IMR-90 (cell line): ENCODE data around the gene ASB14. TPM values are rescaled to one million over a fixed set of nuclear protein-coding genes. Genes with fewer than 3 reads are reported as not detected.

Source experiments
- ATAC-seq: fragments of 200-7000 bp; cut with Tn5 transposase; 2 replicates; pipeline ENCODE4 v1.9.1; 2020; ENCODE audit warnings: low read depth, mild to moderate bottlenecking, moderate library complexity
- BruUV-seq: library from RNA; stranded (reverse); fragments of 400-500 nt; replicated peaks from 2 replicates; lab custom pipeline; 2021; lab: Mats Ljungman, UMichigan
- CTCF ChIA-PET: fragments of 300-600 bp; formaldehyde crosslinking; extraction: SDS; loops from one replicate; lab custom pipeline; 2021; ENCODE audit warnings: antibody characterized with exemption; lab: Yijun Ruan, JAX
- POLR2A ChIA-PET: fragments of 300-600 bp; sonication (Branson Sonifier 250); formaldehyde crosslinking; loops from one replicate; lab custom pipeline; 2022; ENCODE audit warnings: antibody characterized with exemption; ENCODE audit not compliant: unreplicated experiment; lab: Charles Lee
- DNase-seq: peaks from one replicate; pipeline ENCODE4 v3.0.0; 2013
- H2AFZ ChIP-seq: replicated peaks from 2 replicates; pipeline ENCODE3; 2013; ENCODE audit warnings: low read length, mild to moderate bottlenecking; ENCODE audit not compliant: poor library complexity
- H2AK5ac ChIP-seq: 2 replicates; pipeline ENCODE4 v1.6.1; 2013; ENCODE audit warnings: low read depth, low read length, inconsistent platforms
- H2AK9ac ChIP-seq: replicated peaks from 2 replicates; pipeline ENCODE3; 2013; ENCODE audit warnings: mild to moderate bottlenecking, low read depth, low read length, moderate library complexity; ENCODE audit not compliant: poor library complexity
- H2BK120ac ChIP-seq: 2 replicates; pipeline ENCODE4 v1.6.1; 2013; ENCODE audit warnings: low read depth, low read length, inconsistent platforms
- H2BK15ac ChIP-seq: 3 replicates; pipeline ENCODE4 v1.6.1; 2013; ENCODE audit warnings: low read depth, low read length, inconsistent platforms
- H2BK20ac ChIP-seq: 2 replicates; pipeline ENCODE4 v1.6.1; 2013; ENCODE audit warnings: low read depth, mild to moderate bottlenecking, inconsistent platforms, low read length, moderate library complexity
- H2BK5ac ChIP-seq: 2 replicates; pipeline ENCODE4 v1.6.1; 2013; ENCODE audit warnings: mild to moderate bottlenecking, low read depth, low read length, inconsistent platforms; ENCODE audit not compliant: poor library complexity, severe bottlenecking
- H3K14ac ChIP-seq: replicated peaks from 2 replicates; pipeline ENCODE4 v1.6.1; 2013; ENCODE audit warnings: low read depth, low read length, inconsistent platforms
- H3K18ac ChIP-seq: 2 replicates; pipeline ENCODE4 v1.6.1; 2013; ENCODE audit warnings: low read depth, low read length, control low read depth
- H3K23ac ChIP-seq: 2 replicates; pipeline ENCODE4 v1.6.1; 2013; ENCODE audit warnings: low read depth, low read length, inconsistent platforms
- H3K27ac ChIP-seq: 2 replicates; pipeline ENCODE4 v1.5.1; 2013; ENCODE audit warnings: mild to moderate bottlenecking, control low read depth, low read length; ENCODE audit not compliant: insufficient read depth
- H3K27me3 ChIP-seq: 2 replicates; pipeline ENCODE4 v1.6.1; 2013; ENCODE audit warnings: low read length; ENCODE audit not compliant: control insufficient read depth, insufficient read depth
- H3K36me3 ChIP-seq: 2 replicates; pipeline ENCODE4 v1.6.1; 2013; ENCODE audit warnings: low read length, mixed read lengths; ENCODE audit not compliant: control insufficient read depth, insufficient read depth
- H3K4ac ChIP-seq: 2 replicates; pipeline ENCODE4 v1.6.1; 2013; ENCODE audit warnings: low read depth, low read length, inconsistent platforms
- H3K4me1 ChIP-seq: 2 replicates; pipeline ENCODE4 v1.6.1; 2013; ENCODE audit warnings: low read length, mixed read lengths; ENCODE audit not compliant: control insufficient read depth, insufficient read depth
- H3K4me2 ChIP-seq: 2 replicates; pipeline ENCODE4 v1.6.1; 2013; ENCODE audit warnings: low read depth, mild to moderate bottlenecking, control low read depth, low read length, moderate library complexity
- H3K4me3 ChIP-seq: 2 replicates; pipeline ENCODE4 v1.5.1; 2013; ENCODE audit warnings: low read depth, mild to moderate bottlenecking, control low read depth, low read length, moderate library complexity; ENCODE audit not compliant: insufficient read depth
- H3K56ac ChIP-seq: 2 replicates; pipeline ENCODE4 v1.6.1; 2013; ENCODE audit warnings: low read length, inconsistent platforms; ENCODE audit not compliant: insufficient read depth; ENCODE audit errors: extremely low read depth
- H3K79me1 ChIP-seq, 2 experiments: 2 replicates each; pipeline ENCODE4 v1.6.1; 2013; ENCODE audit warnings: low read length in 2 of 2, inconsistent platforms in 1 of 2, low read depth in 1 of 2
- H3K9ac ChIP-seq: 2 replicates; pipeline ENCODE4 v1.6.1; 2013; ENCODE audit warnings: low read depth, low read length, control low read depth
- H3K9me1 ChIP-seq: 2 replicates; pipeline ENCODE4 v1.6.1; 2013; ENCODE audit warnings: low read length, inconsistent platforms; ENCODE audit not compliant: insufficient read depth
- H3K9me3 ChIP-seq: 2 replicates; pipeline ENCODE4 v1.6.1; 2013; ENCODE audit warnings: low read length; ENCODE audit not compliant: control insufficient read depth, insufficient read depth
- H4K20me1 ChIP-seq: 2 replicates; pipeline ENCODE4 v1.6.1; 2013; ENCODE audit warnings: low read length, inconsistent platforms; ENCODE audit not compliant: insufficient read depth
- H4K5ac ChIP-seq: 2 replicates; pipeline ENCODE4 v1.6.1; 2013; ENCODE audit warnings: mild to moderate bottlenecking, low read depth, low read length, control low read depth
- H4K8ac ChIP-seq, 2 experiments: 2 replicates each; pipeline ENCODE4 v1.6.1; 2013; ENCODE audit warnings: low read depth in 2 of 2, low read length in 2 of 2, control low read depth in 1 of 2, inconsistent platforms in 1 of 2
- H4K91ac ChIP-seq: 2 replicates; pipeline ENCODE4 v1.6.1; 2013; ENCODE audit warnings: low read depth, low read length, inconsistent platforms; ENCODE audit not compliant: insufficient read depth
- CHD1 ChIP-seq: IDR thresholded peaks from 2 replicates; pipeline ENCODE4 v1.6.1; 2012; ENCODE audit warnings: low read depth, low read length, improper control_type of control experiment
- FOS ChIP-seq: fragments of 150-350 bp; IDR thresholded peaks from 2 replicates; pipeline ENCODE4 v1.6.1; 2016; ENCODE audit warnings: low read depth, low read length
- MAZ ChIP-seq: IDR thresholded peaks from 2 replicates; pipeline ENCODE4 v1.6.1; 2012; ENCODE audit warnings: low read depth, mild to moderate bottlenecking, low read length, improper control_type of control experiment, moderate library complexity, borderline replicate concordance
- NFE2L2 ChIP-seq: fragments of 150-350 bp; IDR thresholded peaks from 2 replicates; pipeline ENCODE4 v1.6.1; 2016; ENCODE audit warnings: low read depth, mild to moderate bottlenecking, low read length
- POLR2A ChIP-seq: IDR thresholded peaks from 2 replicates; pipeline ENCODE4 v1.6.1; 2012; ENCODE audit warnings: mild to moderate bottlenecking, low read depth, low read length
- RFX5 ChIP-seq: IDR thresholded peaks from 2 replicates; pipeline ENCODE4 v1.8.0; 2012; ENCODE audit warnings: low read depth, mild to moderate bottlenecking, low read length, moderate library complexity
- WGBS, 2 experiments: methylation state at CpG; one replicate each; pipeline versions ENCODE4 v1.1.5 to v1.1.7; 2013; ENCODE audit warnings: missing lambda C conversion rate in 2 of 2; ENCODE audit not compliant: insufficient read length in 1 of 2; ENCODE audit errors: extremely low coverage in 2 of 2; 5-methylcytosine and 5-hydroxymethylcytosine counted together
- dilution Hi-C: fragments of 300-500 bp; cut with HindIII; formaldehyde crosslinking; loops from one replicate; pipeline ENCODE4 v1.14.3; 2018; ENCODE audit warnings: low sequenced_read_pairs; ENCODE audit not compliant: unreplicated experiment
- in situ Hi-C: fragments of 300-500 bp; cut with MboI; formaldehyde crosslinking; loops from 3 replicates; pipeline ENCODE4 v1.14.3; 2019; ENCODE audit warnings: low sequenced_read_pairs, inconsistent platforms, mixed read lengths
- intact Hi-C: fragments of 100-400 bp; cut with micrococcal nuclease; formaldehyde crosslinking; loops from 2 replicates; pipeline ENCODE4 v1.10.0; 2022
- polyA plus RNA-seq, 3 experiments: library from polyadenylated mRNA; depleted of rRNA; stranded (reverse); fragments of >200 nt; gene quantifications; 2 replicates each; pipeline ENCODE4 v1.2.3, GENCODE V29; 2012; ENCODE audit warnings: low replicate concordance in 1 of 3
- total RNA-seq: library from RNA; depleted of rRNA; stranded (reverse); fragments of >200 nt; gene quantifications from 2 replicates; pipeline ENCODE4 v1.2.3, GENCODE V29; 2012

The ASB14 gene
- total and polyA plus RNA-seq, 2 of the 4 experiments (the other 2 are of a cell fraction) = not detected

DNA sequence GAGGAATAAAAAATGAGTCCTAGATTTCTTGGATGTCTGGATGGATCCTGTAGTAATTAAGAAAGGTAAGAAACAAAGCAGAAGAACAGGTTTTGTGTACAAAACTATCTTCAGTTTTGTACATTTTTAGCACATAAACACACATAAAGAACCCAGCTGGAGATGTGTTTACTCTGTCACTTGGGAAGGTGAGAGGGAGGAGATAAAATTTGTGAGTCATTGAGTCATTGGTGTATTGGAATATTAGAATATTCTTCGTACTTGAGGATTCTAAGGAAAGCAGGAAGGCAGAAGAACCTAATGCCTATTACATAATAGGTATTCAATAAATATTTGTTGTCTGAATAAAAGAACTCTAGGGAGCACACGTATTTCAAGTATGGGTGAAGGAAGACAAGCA, 47.5 kb downstream of the ASB14 start:
- dilution Hi-C loops = no loop called here
- TF ChIP-seq POLR2A (no peak), FOS (no peak), MAZ (no peak), NFE2L2 (no peak), CHD1 (no peak), RFX5 (no peak)

More for the DNA sequence above, 47.5 kb downstream of the ASB14 start:
- H3K14ac ChIP-seq = no peak overlapping the region
- intact Hi-C loops (no loop called here), in situ Hi-C loops (no loop called here)
- POLR2A ChIA-PET = no interaction called here
- H2BK120ac ChIP-seq = no peak overlapping the region
- H3K4ac ChIP-seq = no peak overlapping the region
- no peak overlapping the region for H3K4me3 ChIP-seq
- no peaks in the 10 kb centered on the region for H3K4me1 ChIP-seq
- H3K4me2 ChIP-seq = no peak overlapping the region
- H2BK20ac ChIP-seq = no peak overlapping the region
- no peak overlapping the region for H2AK9ac ChIP-seq
- peaks cover 18% of the 10 kb centered on the region for H3K36me3 ChIP-seq
- no peak overlapping the region for H2AK5ac ChIP-seq
- H3K9ac ChIP-seq = no peak overlapping the region
- H3K23ac ChIP-seq = no peak overlapping the region
- H2AFZ ChIP-seq = no peak overlapping the region
- no peaks in the 10 kb centered on the region for H3K27me3 ChIP-seq
- H4K8ac ChIP-seq = no peak overlapping the region
- H3K9me1 ChIP-seq = 0 out of 2 replicates have a peak, but pooled peaks cover 2% of the 10 kb centered on the region
- no peaks in the 10 kb centered on the region for H4K20me1 ChIP-seq
- no peak overlapping the region for H3K27ac ChIP-seq
- WGBS, 2 experiments = no CpG with 5 or more reads among the region's 2 CpGs
- H2BK5ac ChIP-seq = no peak overlapping the region
- H3K9me3 ChIP-seq = no peaks in the 10 kb centered on the region
- DNase-seq (no peak), ATAC-seq (no peak)
- CTCF ChIA-PET = no interaction called here
- H4K91ac ChIP-seq = no peak overlapping the region
- H3K56ac ChIP-seq = no peak overlapping the region
- no TSS peak for BruUV-seq
- H3K79me1 ChIP-seq = peaks cover 0 to 3% of the 10 kb centered on the region in 2 experiments; a peak in 1 of 4 replicates
- no peak overlapping the region for H3K18ac ChIP-seq
- H4K5ac ChIP-seq = no peak overlapping the region
- no peak overlapping the region for H2BK15ac ChIP-seq
